Type B pancreatic cell (in vitro differentiated cells): Measurements from ENCODE around the gene CCDC33. TPM values are rescaled to one million over a fixed set of nuclear protein-coding genes. Genes with fewer than 3 reads are reported as not detected.

Source experiments
- DNase-seq: peaks from one replicate; pipeline ENCODE4 v3.0.0; 2021; ENCODE audit warnings: mixed read lengths; ENCODE audit not compliant: unreplicated experiment; ENCODE audit errors: extremely low spot score
- H3K27ac Mint-ChIP-seq: 2 replicates; pipeline ENCODE4 v1.8.0; 2021; ENCODE audit warnings: mild to moderate bottlenecking, mixed read lengths
- H3K27me3 Mint-ChIP-seq: 2 replicates; pipeline ENCODE4 v1.8.0; 2021; ENCODE audit warnings: mixed read lengths
- H3K36me3 Mint-ChIP-seq: 2 replicates; pipeline ENCODE4 v1.8.0; 2021; ENCODE audit warnings: mixed read lengths
- H3K4me1 Mint-ChIP-seq: one replicate; pipeline ENCODE4 v1.8.0; 2021; ENCODE audit warnings: mixed read lengths; ENCODE audit not compliant: unreplicated experiment
- H3K4me3 Mint-ChIP-seq: 2 replicates; pipeline ENCODE4 v1.8.0; 2021; ENCODE audit warnings: mild to moderate bottlenecking, mixed read lengths
- H3K9me3 Mint-ChIP-seq: 2 replicates; pipeline ENCODE4 v1.8.0; 2021; ENCODE audit warnings: mixed read lengths
- total RNA-seq: library from RNA; stranded (reverse); gene quantifications from 2 replicates; pipeline ENCODE4 v1.2.1, GENCODE V29; 2021; ENCODE audit warnings: low replicate concordance
- TF ChIP-seq, protein P1 (sequence below): fragments of 200-600 bp; sonication (generic); conservative IDR thresholded peaks from 2 replicates; pipeline ENCODE4 v1.5.0; 2021; ENCODE audit warnings: antibody characterized with exemption, mild to moderate bottlenecking

Gene CCDC33
- total RNA-seq, 1 donor from 2014 or later = 5.0 TPM

DNA sequence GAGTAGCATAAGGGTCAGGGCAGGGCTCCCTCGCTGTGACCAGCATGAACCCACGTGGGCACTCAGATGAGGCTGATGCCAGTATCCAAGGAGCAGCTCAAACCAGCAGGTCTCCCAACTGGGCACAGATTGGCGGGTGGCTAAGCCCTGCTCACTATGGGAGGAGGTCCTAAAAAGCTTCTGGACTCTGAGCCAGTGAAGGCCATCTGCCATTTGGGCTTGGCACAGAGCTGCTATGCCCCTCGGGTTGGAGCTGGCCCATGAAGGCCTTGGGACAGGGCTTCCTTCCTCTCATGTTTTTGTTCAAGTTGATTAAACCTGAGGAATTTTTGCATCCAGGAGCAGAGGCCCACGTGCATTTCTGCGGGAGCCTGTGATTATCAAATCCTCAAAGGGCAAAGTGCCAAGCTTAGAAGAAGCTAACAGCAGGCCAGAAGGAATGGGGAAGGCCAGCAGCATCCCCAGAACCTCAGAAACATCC is 29.3 kb upstream of the CCDC33 start:
- Mint-ChIP-seq H3K27me3 (peaks cover 4% of the 10 kb centered on the region), H3K36me3 (peaks cover 7% of the 10 kb centered on the region), H3K27ac (peak overlapping the region; percentile 60), H3K4me3 (peak overlapping the region; percentile 79), H3K9me3 (peaks cover 3% of the 10 kb centered on the region), H3K4me1 (peaks cover 76% of the 10 kb centered on the region)
- TF ChIP-seq, protein P1, sequence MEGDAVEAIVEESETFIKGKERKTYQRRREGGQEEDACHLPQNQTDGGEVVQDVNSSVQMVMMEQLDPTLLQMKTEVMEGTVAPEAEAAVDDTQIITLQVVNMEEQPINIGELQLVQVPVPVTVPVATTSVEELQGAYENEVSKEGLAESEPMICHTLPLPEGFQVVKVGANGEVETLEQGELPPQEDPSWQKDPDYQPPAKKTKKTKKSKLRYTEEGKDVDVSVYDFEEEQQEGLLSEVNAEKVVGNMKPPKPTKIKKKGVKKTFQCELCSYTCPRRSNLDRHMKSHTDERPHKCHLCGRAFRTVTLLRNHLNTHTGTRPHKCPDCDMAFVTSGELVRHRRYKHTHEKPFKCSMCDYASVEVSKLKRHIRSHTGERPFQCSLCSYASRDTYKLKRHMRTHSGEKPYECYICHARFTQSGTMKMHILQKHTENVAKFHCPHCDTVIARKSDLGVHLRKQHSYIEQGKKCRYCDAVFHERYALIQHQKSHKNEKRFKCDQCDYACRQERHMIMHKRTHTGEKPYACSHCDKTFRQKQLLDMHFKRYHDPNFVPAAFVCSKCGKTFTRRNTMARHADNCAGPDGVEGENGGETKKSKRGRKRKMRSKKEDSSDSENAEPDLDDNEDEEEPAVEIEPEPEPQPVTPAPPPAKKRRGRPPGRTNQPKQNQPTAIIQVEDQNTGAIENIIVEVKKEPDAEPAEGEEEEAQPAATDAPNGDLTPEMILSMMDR = no peak
- no peak for DNase-seq

DNA sequence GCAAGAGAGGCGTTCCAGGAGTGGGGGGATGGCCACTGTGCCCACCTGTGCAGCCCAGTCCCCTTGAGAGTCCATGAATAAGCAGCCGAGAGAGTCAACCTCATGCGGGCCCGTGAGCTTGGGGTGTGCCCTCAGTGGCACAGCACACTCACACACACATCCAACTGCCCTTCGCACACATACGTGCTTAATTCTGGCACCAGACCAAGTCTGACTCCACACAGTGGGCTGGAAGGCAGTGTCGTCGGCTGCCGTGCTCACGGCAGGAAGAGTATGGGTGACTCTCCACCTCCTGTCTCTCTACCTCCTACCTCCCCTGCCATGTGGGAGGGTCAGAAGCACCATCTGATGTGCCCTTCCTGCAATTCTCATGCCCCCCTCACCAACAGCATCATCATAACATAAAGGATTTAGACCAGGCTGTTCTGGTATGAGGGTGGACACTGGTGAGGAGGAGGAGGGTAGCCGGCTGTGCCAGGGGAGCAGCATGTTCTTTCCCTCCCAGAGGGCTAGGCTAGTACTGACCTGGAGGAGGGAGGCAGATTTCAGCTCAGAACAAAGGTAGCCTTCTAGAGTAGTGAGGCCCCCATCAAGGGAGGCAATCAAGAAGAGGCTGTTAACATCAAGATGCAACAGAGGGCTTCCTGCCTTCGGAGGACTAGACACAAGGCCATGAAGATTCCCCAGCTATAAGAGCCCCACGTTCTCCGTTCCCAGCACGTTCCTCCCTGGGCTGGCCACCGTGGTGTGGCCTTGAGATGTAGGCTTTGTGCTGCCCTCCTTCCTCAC is 28.3 kb upstream of the CCDC33 start:
- peak overlapping the region; percentile 79 for H3K4me3 Mint-ChIP-seq
- H3K9me3 Mint-ChIP-seq = peaks cover 5% of the 10 kb centered on the region
- H3K27me3 Mint-ChIP-seq = peaks cover 3% of the 10 kb centered on the region
- TF ChIP-seq, protein P1 = no peak
- peak overlapping the region; percentile 68 for H3K27ac Mint-ChIP-seq
- peaks cover 8% of the 10 kb centered on the region for H3K36me3 Mint-ChIP-seq
- peaks cover 84% of the 10 kb centered on the region for H3K4me1 Mint-ChIP-seq
- DNase-seq = no peak

- Mint-ChIP-seq H3K4me1 (peaks cover 84% of the 10 kb centered on the region), H3K27me3 (no peaks in the 10 kb centered on the region), H3K9me3 (peaks cover 5% of the 10 kb centered on the region), H3K27ac (peak overlapping the region; percentile 68), H3K36me3 (peaks cover 8% of the 10 kb centered on the region), H3K4me3 (peak overlapping the region; percentile 72)
- TF ChIP-seq, protein P1 = no peak
- DNase-seq = no peak
Measured at GRCh38 chr15:74208496-74208895, 27.6 kb upstream of the CCDC33 start.

- H3K27me3 Mint-ChIP-seq = no peaks in the 10 kb centered on the region
- peaks cover 5% of the 10 kb centered on the region for H3K9me3 Mint-ChIP-seq
- peaks cover 84% of the 10 kb centered on the region for H3K4me1 Mint-ChIP-seq
- H3K4me3 Mint-ChIP-seq = peak overlapping the region; percentile 72
- H3K27ac Mint-ChIP-seq = peak overlapping the region; percentile 68
- DNase-seq = peak; percentile 81
- TF ChIP-seq, protein P1 = no peak
- peaks cover 8% of the 10 kb centered on the region for H3K36me3 Mint-ChIP-seq
Measured at GRCh38 chr15:74208901-74209559, 27.1 kb upstream of the CCDC33 start.

DNA sequence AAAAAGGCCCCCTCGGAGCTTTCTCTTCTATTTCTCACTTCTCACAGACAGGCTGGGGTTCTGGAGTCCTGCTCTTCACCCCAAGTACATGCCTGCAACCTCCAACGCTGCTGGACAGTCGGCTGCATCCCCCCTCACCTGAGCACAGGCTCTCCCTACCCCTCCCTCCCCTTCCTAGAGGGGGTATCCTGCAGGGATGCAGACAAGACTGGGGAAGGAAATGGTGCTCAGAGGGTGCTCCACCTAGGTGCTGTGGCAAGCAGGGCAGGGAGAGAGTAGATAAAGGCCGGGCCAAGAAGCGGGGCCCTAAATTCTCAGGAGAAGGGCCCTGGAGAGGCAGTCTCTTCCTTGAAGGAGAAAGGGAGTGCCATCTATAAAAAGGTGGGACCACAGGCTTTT is 26.6 kb upstream of the CCDC33 start:
- Mint-ChIP-seq H3K36me3 (peaks cover 8% of the 10 kb centered on the region), H3K27me3 (peaks cover under 1% of the 10 kb centered on the region), H3K9me3 (peaks cover 5% of the 10 kb centered on the region), H3K4me1 (peaks cover 83% of the 10 kb centered on the region), H3K27ac (peak overlapping the region; percentile 68), H3K4me3 (peak overlapping the region; percentile 72)
- TF ChIP-seq, protein P1 = no peak
- no peak for DNase-seq
